H9 (cell line): ENCODE results near the gene PLPP1. TPM values are rescaled to one million over a fixed set of nuclear protein-coding genes. Genes with fewer than 3 reads are reported as not detected.

ENCODE experiments used
- DNase-seq: peaks from one replicate; pipeline ENCODE4 v3.0.0-alpha.2; 2017
- H2AFZ ChIP-seq: one replicate; pipeline ENCODE4 v1.6.1; 2013; ENCODE audit warnings: mild to moderate bottlenecking, low read length, control low read depth, moderate library complexity
- H2AK5ac ChIP-seq: 2 replicates; pipeline ENCODE4 v1.6.1; 2013; ENCODE audit warnings: low read length, control low read depth, mixed read lengths; ENCODE audit not compliant: insufficient read length
- H2BK120ac ChIP-seq: one replicate; pipeline ENCODE4 v1.6.1; 2013; ENCODE audit warnings: low read depth, mild to moderate bottlenecking, low read length, control low read depth, inconsistent platforms; ENCODE audit not compliant: poor library complexity, severe bottlenecking
- H2BK12ac ChIP-seq: 2 replicates; pipeline ENCODE4 v1.6.1; 2013; ENCODE audit warnings: low read length, control low read depth, mixed read lengths, low read depth; ENCODE audit not compliant: insufficient read length
- H2BK15ac ChIP-seq: 2 replicates; pipeline ENCODE4 v1.6.1; 2013; ENCODE audit warnings: low read depth, low read length, control low read depth
- H2BK20ac ChIP-seq: one replicate; pipeline ENCODE4 v1.6.1; 2013; ENCODE audit warnings: low read depth, mild to moderate bottlenecking, low read length, control low read depth, inconsistent platforms; ENCODE audit not compliant: poor library complexity, severe bottlenecking
- H2BK5ac ChIP-seq: 2 replicates; pipeline ENCODE4 v1.6.1; 2013; ENCODE audit warnings: low read length, control low read depth, mixed read lengths; ENCODE audit not compliant: insufficient read length
- H3K14ac ChIP-seq: 2 replicates; pipeline ENCODE4 v1.6.1; 2013; ENCODE audit warnings: low read length, control low read depth; ENCODE audit not compliant: insufficient read depth
- H3K18ac ChIP-seq: 2 replicates; pipeline ENCODE4 v1.6.1; 2013; ENCODE audit warnings: low read depth, mild to moderate bottlenecking, mixed read lengths, low read length, control low read depth; ENCODE audit not compliant: insufficient read length
- H3K23ac ChIP-seq: 2 replicates; pipeline ENCODE4 v1.6.1; 2013; ENCODE audit warnings: low read length, control low read depth, mixed read lengths, low read depth; ENCODE audit not compliant: insufficient read length
- H3K23me2 ChIP-seq: 2 replicates; pipeline ENCODE4 v1.6.1; 2013; ENCODE audit warnings: low read depth, mild to moderate bottlenecking, mixed read lengths, low read length, control low read depth; ENCODE audit not compliant: insufficient read length, poor library complexity, severe bottlenecking
- H3K27ac ChIP-seq: 2 replicates; pipeline ENCODE4 v1.5.1; 2013; ENCODE audit warnings: low read length, control low read depth, mixed read lengths, low read depth; ENCODE audit not compliant: insufficient read length
- H3K27me3 ChIP-seq: 2 replicates; pipeline ENCODE4 v1.6.1; 2013; ENCODE audit warnings: low read length, control low read depth, inconsistent platforms; ENCODE audit not compliant: insufficient read depth
- H3K4ac ChIP-seq: 2 replicates; pipeline ENCODE4 v1.6.1; 2013; ENCODE audit warnings: low read depth, mild to moderate bottlenecking, control low read depth, inconsistent platforms, low read length, moderate library complexity
- H3K4me1 ChIP-seq: 2 replicates; pipeline ENCODE4 v1.6.1; 2013; ENCODE audit warnings: low read length, control low read depth, inconsistent platforms; ENCODE audit not compliant: insufficient read depth
- H3K4me2 ChIP-seq: 2 replicates; pipeline ENCODE4 v1.6.1; 2013; ENCODE audit warnings: low read length, control low read depth, mixed read lengths; ENCODE audit not compliant: insufficient read length, insufficient read depth
- H3K56ac ChIP-seq: 2 replicates; pipeline ENCODE4 v1.6.1; 2013; ENCODE audit warnings: low read depth, mild to moderate bottlenecking, mixed read lengths, low read length, control low read depth; ENCODE audit not compliant: insufficient read length
- H3K79me1 ChIP-seq: 2 replicates; pipeline ENCODE4 v1.6.1; 2013; ENCODE audit warnings: low read depth, mild to moderate bottlenecking, moderate library complexity, low read length, control low read depth, inconsistent platforms; ENCODE audit not compliant: insufficient read depth, poor library complexity, severe bottlenecking
- H3K79me2 ChIP-seq: 2 replicates; pipeline ENCODE4 v1.6.1; 2013; ENCODE audit warnings: low read length, control low read depth, inconsistent platforms; ENCODE audit not compliant: insufficient read depth
- H3K9ac ChIP-seq: 2 replicates; pipeline ENCODE4 v1.6.1; 2013; ENCODE audit warnings: low read length, control low read depth, mixed read lengths; ENCODE audit not compliant: insufficient read length; ENCODE audit errors: extremely low read depth
- H3K9me3 ChIP-seq: one replicate; pipeline ENCODE4 v1.6.1; 2013; ENCODE audit warnings: low read depth, low read length, inconsistent platforms; ENCODE audit not compliant: control insufficient read depth
- H3T11ph ChIP-seq: one replicate; pipeline ENCODE4 v1.6.1; 2013; ENCODE audit warnings: mild to moderate bottlenecking, low read length, control low read depth, inconsistent platforms
- H4K20me1 ChIP-seq: one replicate; pipeline ENCODE4 v1.6.1; 2013; ENCODE audit not compliant: control insufficient read depth, insufficient read length, insufficient read depth
- H4K5ac ChIP-seq: 2 replicates; pipeline ENCODE4 v1.6.1; 2013; ENCODE audit warnings: low read depth, mild to moderate bottlenecking, mixed read lengths, low read length, control low read depth; ENCODE audit not compliant: insufficient read length
- H4K8ac ChIP-seq: replicated peaks from 2 replicates; pipeline ENCODE4 v1.6.1; 2013; ENCODE audit warnings: low read length, control low read depth, mixed read lengths, low read depth; ENCODE audit not compliant: insufficient read length
- H4K91ac ChIP-seq: 2 replicates; pipeline ENCODE4 v1.6.1; 2013; ENCODE audit warnings: low read depth, mild to moderate bottlenecking, moderate library complexity, mixed read lengths, low read length, control low read depth; ENCODE audit not compliant: insufficient read length
- H3K27ac Mint-ChIP-seq, 3 experiments: 2 replicates in 2 of 3; 3 replicates in 1 of 3; pipeline ENCODE4 v1.8.0; 2020 to 2021; ENCODE audit warnings: mixed read lengths in 3 of 3, mild to moderate bottlenecking in 1 of 3, moderate library complexity in 1 of 3
- H3K27me3 Mint-ChIP-seq: 2 replicates; pipeline ENCODE4 v1.8.0; 2021; ENCODE audit warnings: low read depth, mild to moderate bottlenecking, moderate library complexity, mixed read lengths
- H3K36me3 Mint-ChIP-seq, 3 experiments: 2 replicates in 2 of 3; 3 replicates in 1 of 3; pipeline ENCODE4 v1.8.0; 2020 to 2021; ENCODE audit warnings: low read depth in 3 of 3, mixed read lengths in 3 of 3; ENCODE audit not compliant: insufficient read depth in 1 of 3
- H3K4me1 Mint-ChIP-seq, 2 experiments: 2 replicates each; pipeline ENCODE4 v1.8.0; 2020; ENCODE audit warnings: mixed read lengths in 2 of 2
- H3K4me3 Mint-ChIP-seq, 2 experiments: 2 replicates in 1 of 2; 3 replicates in 1 of 2; pipeline ENCODE4 v1.8.0; 2020 to 2021; ENCODE audit warnings: mild to moderate bottlenecking in 2 of 2, mixed read lengths in 2 of 2, moderate library complexity in 1 of 2
- H3K9me3 Mint-ChIP-seq, 2 experiments: 2 replicates in 1 of 2; 3 replicates in 1 of 2; pipeline ENCODE4 v1.8.0; 2020; ENCODE audit warnings: mild to moderate bottlenecking in 2 of 2, mixed read lengths in 2 of 2, moderate library complexity in 1 of 2
- CTCF ChIP-seq: fragments of 200-600 bp; sonication (generic); conservative IDR thresholded peaks from 3 replicates; pipeline ENCODE4 v1.8.0; 2021; ENCODE audit warnings: antibody characterized with exemption, mild to moderate bottlenecking
- WGBS: extraction: QIAGEN DNeasy Blood & Tissue Kit; methylation state at CpG from one replicate; pipeline ENCODE4 v1.1.7; 2013; ENCODE audit warnings: missing lambda C conversion rate, low lambda C conversion rate, mixed read lengths; ENCODE audit not compliant: insufficient read length; ENCODE audit errors: extremely low coverage; 5-methylcytosine and 5-hydroxymethylcytosine counted together
- total RNA-seq: library from RNA; stranded (reverse); gene quantifications from 2 replicates; pipeline ENCODE4 v1.2.1, GENCODE V29; 2021

The PLPP1 gene
- total RNA-seq, 1 experiment from 2014 or later, result 85.9 TPM

GRCh38 chr5:55551904-55552303 lies 17.1 kb upstream of the PLPP1 start:
- Histone ChIP-seq H3K9ac (no peak overlapping the region), H2AFZ (no peak overlapping the region), H3K4ac (no peak overlapping the region), H3K23me2 (no peaks in the 10 kb centered on the region), H2AK5ac (no peak overlapping the region), H2BK12ac (no peak overlapping the region), H3K79me1 (no peaks in the 10 kb centered on the region), H3K9me3 (no peaks in the 10 kb centered on the region), H3K27me3 (no peaks in the 10 kb centered on the region; the same call in 1 of the 2 replicates), H4K8ac (no peak overlapping the region), H3K14ac (no peak overlapping the region), H4K20me1 (no peaks in the 10 kb centered on the region), H3K27ac (no peak overlapping the region), H2BK15ac (no peak overlapping the region), H3K18ac (no peak overlapping the region), H2BK5ac (no peak overlapping the region), H4K91ac (no peak overlapping the region), H2BK120ac (no peak overlapping the region), H3K56ac (no peak overlapping the region), H3K79me2 (no peaks in the 10 kb centered on the region), H3K4me1 (no peaks in the 10 kb centered on the region; the same call in 1 of the 2 replicates), H2BK20ac (no peak overlapping the region), H4K5ac (no peak overlapping the region), H3K4me2 (no peak overlapping the region), H3T11ph (no peak overlapping the region), H3K23ac (no peak overlapping the region)
- Mint-ChIP-seq H3K9me3 (no peaks in the 10 kb centered on the region), H3K4me3 (no peak overlapping the region), H3K27me3 (no peaks in the 10 kb centered on the region), H3K4me1 (peaks cover 17 to 23% of the 10 kb centered on the region in 2 experiments), H3K27ac (no peak overlapping the region; a peak in 2 of 7 replicates), H3K36me3 (no peaks in the 10 kb centered on the region)
- DNase-seq, result no peak
- TF ChIP-seq CTCF, result no peak
- WGBS, result no CpG with 5 or more reads among the region's 10 CpGs
